Measurements from ENCODE around the gene TM4SF1.

Gene TM4SF1

DNA sequence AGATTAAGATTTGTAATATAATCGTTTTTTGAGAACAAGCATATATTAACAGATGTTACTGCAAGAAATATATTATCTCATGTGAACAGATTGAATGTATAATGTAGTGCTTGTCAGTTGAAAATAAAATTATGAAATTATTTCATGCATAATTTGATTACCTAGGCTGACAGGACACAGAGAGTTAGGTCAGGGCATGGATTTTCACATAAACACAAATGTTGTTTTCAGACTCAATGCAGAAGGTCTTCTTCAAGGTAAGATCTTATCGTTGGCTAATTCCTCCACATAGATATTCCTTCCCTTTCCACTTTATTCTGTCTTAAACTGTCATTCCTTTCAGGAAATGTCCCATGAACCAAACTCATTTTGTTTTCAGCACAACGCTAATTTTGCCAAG, 20.1 kb upstream of the TM4SF1 start:
- no peak overlapping the region for H2AFZ ChIP-seq
- H3K79me2 ChIP-seq = no peaks in the 10 kb centered on the region
- no peaks in the 10 kb centered on the region for H3K4me1 ChIP-seq
- no peaks in the 10 kb centered on the region for H3K36me3 ChIP-seq (ENCODE audit: control insufficient read depth, insufficient read depth, low read length)
- TF ChIP-seq, protein P1, sequence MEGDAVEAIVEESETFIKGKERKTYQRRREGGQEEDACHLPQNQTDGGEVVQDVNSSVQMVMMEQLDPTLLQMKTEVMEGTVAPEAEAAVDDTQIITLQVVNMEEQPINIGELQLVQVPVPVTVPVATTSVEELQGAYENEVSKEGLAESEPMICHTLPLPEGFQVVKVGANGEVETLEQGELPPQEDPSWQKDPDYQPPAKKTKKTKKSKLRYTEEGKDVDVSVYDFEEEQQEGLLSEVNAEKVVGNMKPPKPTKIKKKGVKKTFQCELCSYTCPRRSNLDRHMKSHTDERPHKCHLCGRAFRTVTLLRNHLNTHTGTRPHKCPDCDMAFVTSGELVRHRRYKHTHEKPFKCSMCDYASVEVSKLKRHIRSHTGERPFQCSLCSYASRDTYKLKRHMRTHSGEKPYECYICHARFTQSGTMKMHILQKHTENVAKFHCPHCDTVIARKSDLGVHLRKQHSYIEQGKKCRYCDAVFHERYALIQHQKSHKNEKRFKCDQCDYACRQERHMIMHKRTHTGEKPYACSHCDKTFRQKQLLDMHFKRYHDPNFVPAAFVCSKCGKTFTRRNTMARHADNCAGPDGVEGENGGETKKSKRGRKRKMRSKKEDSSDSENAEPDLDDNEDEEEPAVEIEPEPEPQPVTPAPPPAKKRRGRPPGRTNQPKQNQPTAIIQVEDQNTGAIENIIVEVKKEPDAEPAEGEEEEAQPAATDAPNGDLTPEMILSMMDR (IDR thresholded peaks at IDR 0.05) = no peak
- H3K4me3 ChIP-seq (ENCODE audit: low read depth, low read length) = no peak overlapping the region
- no peaks in the 10 kb centered on the region for H3K27me3 ChIP-seq (ENCODE audit: control insufficient read depth, insufficient read depth, low read length)
- H3K9me3 ChIP-seq (ENCODE audit: control insufficient read depth, low read length) = no peaks in the 10 kb centered on the region
- no peak overlapping the region for H3K4me2 ChIP-seq (ENCODE audit: low read length)
- no peak overlapping the region for H3K9ac ChIP-seq
- no peak overlapping the region for H3K27ac ChIP-seq

DNA sequence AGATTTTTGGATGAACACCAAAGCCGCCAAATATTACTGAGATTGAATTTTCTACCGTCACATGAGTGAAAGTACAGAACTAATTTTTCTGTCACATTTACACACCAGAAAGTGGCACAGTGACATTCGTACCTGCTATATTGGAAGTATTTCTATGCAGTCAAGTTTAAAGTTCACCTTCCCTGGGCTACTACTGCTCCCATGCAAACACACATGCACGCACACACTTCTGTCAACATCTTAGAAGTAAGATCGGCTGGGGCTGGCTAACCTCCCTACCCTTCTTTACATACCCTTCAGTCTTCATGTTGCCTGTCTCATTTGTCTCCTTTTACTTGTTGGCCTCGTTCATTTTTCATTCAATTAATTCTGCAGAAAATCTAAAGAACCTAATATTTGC, 19.0 kb upstream of the TM4SF1 start:
- H3K27ac ChIP-seq = no peak overlapping the region
- H3K4me2 ChIP-seq (ENCODE audit: low read length) = no peak overlapping the region
- H3K27me3 ChIP-seq (ENCODE audit: control insufficient read depth, insufficient read depth, low read length) = no peaks in the 10 kb centered on the region
- H3K4me3 ChIP-seq (ENCODE audit: low read depth, low read length) = no peak overlapping the region
- H3K9ac ChIP-seq = no peak overlapping the region
- H3K9me3 ChIP-seq (ENCODE audit: control insufficient read depth, low read length) = no peaks in the 10 kb centered on the region
- TF ChIP-seq, protein P1 (IDR thresholded peaks at IDR 0.05) = no peak
- H3K4me1 ChIP-seq = no peaks in the 10 kb centered on the region
- H3K36me3 ChIP-seq (ENCODE audit: control insufficient read depth, insufficient read depth, low read length) = no peaks in the 10 kb centered on the region
- no peak overlapping the region for H2AFZ ChIP-seq
- H3K79me2 ChIP-seq = no peaks in the 10 kb centered on the region

DNA sequence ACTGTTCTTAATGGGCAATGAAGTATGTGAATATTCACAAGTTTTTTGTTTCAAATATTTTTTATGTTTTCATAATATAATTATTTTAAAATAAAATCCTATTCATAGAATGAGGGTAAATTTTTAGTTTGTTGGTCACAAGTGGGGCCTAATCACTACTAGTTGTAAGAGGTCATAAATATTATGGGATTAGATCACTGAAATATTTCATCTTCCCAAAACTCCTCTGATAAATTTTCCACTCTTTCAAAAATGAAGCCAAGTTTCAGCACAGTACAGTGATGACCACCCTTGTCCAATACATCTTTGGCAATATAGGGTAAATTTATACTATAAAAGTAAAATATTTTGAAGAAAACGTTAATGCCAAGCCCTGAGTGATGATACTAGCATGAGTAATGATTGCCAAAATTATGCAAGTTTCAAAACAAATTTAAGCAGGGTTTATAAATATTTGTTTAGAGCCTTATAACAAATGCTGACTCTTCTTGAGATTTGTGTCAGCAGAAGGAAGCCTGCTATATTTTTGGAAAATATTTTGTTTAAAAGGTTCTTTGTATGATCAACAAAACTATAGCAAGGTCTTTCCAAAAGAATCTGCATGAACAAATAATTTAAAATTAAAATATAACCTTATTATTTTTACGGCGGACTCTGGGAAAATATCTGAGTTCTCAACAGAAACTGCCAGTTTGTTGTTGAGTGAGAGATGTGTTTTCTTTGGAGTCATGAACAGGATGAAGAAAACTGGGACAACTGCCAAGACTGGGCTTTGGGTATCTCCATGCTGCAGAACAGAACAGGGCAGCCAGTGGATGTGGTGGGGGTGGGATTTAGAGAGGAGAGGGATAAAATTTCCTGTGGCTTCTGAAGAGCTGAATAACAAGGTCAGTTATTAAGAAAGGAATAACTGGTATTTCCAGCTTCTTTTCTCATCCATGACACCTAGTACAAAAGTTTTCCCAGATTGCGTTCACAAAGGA, 17.9 kb upstream of the TM4SF1 start:
- Histone ChIP-seq H3K4me1 (no peaks in the 10 kb centered on the region), H3K27ac (no peak overlapping the region), H3K4me2 (ENCODE audit: low read length) (no peak overlapping the region), H3K9me3 (ENCODE audit: control insufficient read depth, low read length) (no peaks in the 10 kb centered on the region), H3K4me3 (ENCODE audit: low read depth, low read length) (no peak overlapping the region), H3K36me3 (ENCODE audit: control insufficient read depth, insufficient read depth, low read length) (no peaks in the 10 kb centered on the region), H3K9ac (no peak overlapping the region), H2AFZ (no peak overlapping the region), H3K79me2 (no peaks in the 10 kb centered on the region), H3K27me3 (ENCODE audit: control insufficient read depth, insufficient read depth, low read length) (no peaks in the 10 kb centered on the region)
- TF ChIP-seq, protein P1 (IDR thresholded peaks at IDR 0.05) = no peak

DNA sequence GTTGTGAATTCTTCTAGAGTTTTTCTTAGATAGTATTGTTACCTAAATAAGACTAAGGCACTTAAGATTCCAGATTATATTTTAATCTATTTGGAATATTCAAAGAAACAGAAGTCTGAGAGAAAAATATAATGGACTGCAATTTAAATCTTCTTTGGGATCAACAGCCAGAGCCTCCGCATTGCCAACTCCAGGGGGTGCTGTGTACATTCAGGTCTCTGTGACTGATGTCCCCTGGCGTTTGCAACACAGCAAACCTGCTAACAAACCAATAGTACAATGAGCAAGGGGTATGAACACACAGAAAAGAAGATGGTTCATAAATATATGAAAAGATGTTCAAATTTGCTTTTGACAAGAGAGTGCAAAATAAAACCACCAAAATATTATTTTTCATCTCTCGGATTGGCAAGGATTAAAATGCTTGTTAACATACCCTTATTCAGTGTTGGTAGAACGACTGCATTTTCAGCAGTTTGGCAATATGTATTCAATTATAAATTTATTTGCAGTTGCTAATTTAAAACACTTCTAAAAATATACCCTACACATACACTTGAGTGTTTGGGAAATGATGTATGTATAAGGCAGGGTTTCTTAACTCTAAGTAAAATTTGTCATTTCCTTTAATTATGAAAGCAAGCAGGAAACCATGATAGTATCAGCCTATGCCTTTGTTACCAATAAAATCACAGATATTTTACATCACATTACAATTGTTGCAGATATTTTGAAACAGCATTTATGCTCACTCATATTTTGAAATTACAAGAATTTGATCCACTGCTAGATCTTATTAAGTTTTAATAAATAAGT, 16.1 kb upstream of the TM4SF1 start:
- Histone ChIP-seq H3K27me3 (ENCODE audit: control insufficient read depth, insufficient read depth, low read length) (no peaks in the 10 kb centered on the region), H3K36me3 (ENCODE audit: control insufficient read depth, insufficient read depth, low read length) (no peaks in the 10 kb centered on the region), H3K4me3 (ENCODE audit: low read depth, low read length) (no peak overlapping the region), H3K9me3 (ENCODE audit: control insufficient read depth, low read length) (no peaks in the 10 kb centered on the region), H3K4me2 (ENCODE audit: low read length) (no peak overlapping the region), H2AFZ (no peak overlapping the region), H3K4me1 (no peaks in the 10 kb centered on the region), H3K79me2 (no peaks in the 10 kb centered on the region), H3K9ac (no peak overlapping the region), H3K27ac (no peak overlapping the region)
- TF ChIP-seq, protein P1 (IDR thresholded peaks at IDR 0.05) = peak; percentile 43
